Liver (tissue), 9 donors: ENCODE results near the gene SHISA4. TPM values are rescaled to one million over a fixed set of nuclear protein-coding genes. Genes with fewer than 3 reads are reported as not detected.

Experiments used
- DNase-seq: peaks from one replicate; pipeline ENCODE4 v3.0.0-alpha.2; 2017; ENCODE audit warnings: low spot score
- H3K27ac ChIP-seq, 2 donors: one replicate each; pipeline ENCODE4 v1.7.0; 2013; ENCODE audit warnings: inconsistent platforms in 2 of 2, low read length in 2 of 2, control low read depth in 1 of 2, low read depth in 1 of 2, mild to moderate bottlenecking in 1 of 2
- H3K27me3 ChIP-seq, 4 donors: one replicate each; pipeline versions ENCODE4 v1.6.1 to v1.7.0; 2013; ENCODE audit warnings: low read length in 3 of 4, inconsistent platforms in 1 of 4, mild to moderate bottlenecking in 1 of 4, moderate library complexity in 1 of 4; ENCODE audit not compliant: control insufficient read depth in 4 of 4, insufficient read depth in 4 of 4
- H3K36me3 ChIP-seq, 4 donors: one replicate each; pipeline versions ENCODE4 v1.6.1 to v1.7.0; 2013; ENCODE audit warnings: low read length in 3 of 4, mild to moderate bottlenecking in 3 of 4, low read depth in 1 of 4, moderate library complexity in 1 of 4; ENCODE audit not compliant: control insufficient read depth in 4 of 4, insufficient read depth in 3 of 4
- H3K4me1 ChIP-seq, 4 donors: one replicate each; pipeline versions ENCODE4 v1.6.1 to v1.7.0; 2013; ENCODE audit warnings: low read length in 3 of 4, mild to moderate bottlenecking in 3 of 4, moderate library complexity in 1 of 4; ENCODE audit not compliant: control insufficient read depth in 4 of 4, insufficient read depth in 4 of 4
- H3K4me3 ChIP-seq, 3 donors: one replicate each; pipeline versions ENCODE4 v1.6.1 to v1.7.0; 2013; ENCODE audit warnings: low read length in 3 of 3, control low read depth in 1 of 3, low read depth in 1 of 3, mild to moderate bottlenecking in 1 of 3
- H3K9ac ChIP-seq, 2 donors: one replicate each; pipeline ENCODE4 v1.7.0; 2013; ENCODE audit warnings: low read length in 2 of 2, mild to moderate bottlenecking in 2 of 2, moderate library complexity in 2 of 2, control low read depth in 1 of 2, low read depth in 1 of 2
- H3K9me3 ChIP-seq, 4 donors: one replicate each; pipeline versions ENCODE4 v1.6.1 to v1.7.0; 2013; ENCODE audit warnings: low read length in 3 of 4; ENCODE audit not compliant: control insufficient read depth in 4 of 4
- EGR1 ChIP-seq, 2 donors: IDR thresholded peaks; 2 replicates each; pipeline ENCODE4 v1.6.1; 2016 to 2018; ENCODE audit warnings: antibody characterized with exemption in 2 of 2, low read depth in 2 of 2
- FOXA1 ChIP-seq: IDR thresholded peaks from 2 replicates; pipeline ENCODE4 v1.6.1; 2016; ENCODE audit warnings: antibody characterized with exemption
- FOXA2 ChIP-seq: IDR thresholded peaks from 2 replicates; pipeline ENCODE4 v1.6.1; 2016; ENCODE audit warnings: antibody characterized with exemption
- GABPA ChIP-seq, 2 donors: IDR thresholded peaks in 1 of 2; conservative IDR thresholded peaks in 1 of 2; 2 replicates each; pipeline ENCODE4 v1.6.1; 2016; ENCODE audit warnings: antibody characterized with exemption in 2 of 2, mild to moderate bottlenecking in 1 of 2, moderate library complexity in 1 of 2
- HNF4A ChIP-seq, 2 donors: conservative IDR thresholded peaks; 2 replicates each; pipeline ENCODE4 v1.6.1; 2016; ENCODE audit warnings: antibody characterized with exemption in 2 of 2, mild to moderate bottlenecking in 2 of 2
- HNF4G ChIP-seq: IDR thresholded peaks from 2 replicates; pipeline ENCODE4 v1.6.1; 2016; ENCODE audit warnings: antibody characterized with exemption
- NR2F2 ChIP-seq: IDR thresholded peaks from 2 replicates; pipeline ENCODE4 v1.6.1; 2016; ENCODE audit warnings: antibody characterized with exemption
- RAD21 ChIP-seq, 2 donors: IDR thresholded peaks; 2 replicates each; pipeline ENCODE4 v1.6.1; 2016; ENCODE audit warnings: antibody characterized with exemption in 2 of 2, mild to moderate bottlenecking in 2 of 2
- RXRA ChIP-seq, 2 donors: IDR thresholded peaks; 2 replicates each; pipeline ENCODE4 v1.6.1; 2017 to 2018; ENCODE audit warnings: antibody characterized with exemption in 2 of 2, mild to moderate bottlenecking in 1 of 2
- SP1 ChIP-seq: IDR thresholded peaks from 2 replicates; pipeline ENCODE4 v1.6.1; 2018; ENCODE audit warnings: antibody characterized with exemption, mild to moderate bottlenecking
- YY1 ChIP-seq: IDR thresholded peaks from 2 replicates; pipeline ENCODE4 v1.6.1; 2016; ENCODE audit warnings: antibody characterized with exemption, mild to moderate bottlenecking
- WGBS: extraction: QIAGEN DNeasy Blood & Tissue Kit; methylation state at CpG from one replicate; pipeline ENCODE4 v1.1.7; 2013; 5-methylcytosine and 5-hydroxymethylcytosine counted together
- polyA plus RNA-seq, 2 donors: library from polyadenylated mRNA; stranded (reverse) in 1 of 2; unstranded in 1 of 2; fragments of 200-250 nt in 1 of 2; fragments of >200 nt in 1 of 2; fragmentation: Nextera tagmentation in 1 of 2; extraction: Ambion mirVana in 1 of 2; gene quantifications; one replicate each; pipeline versions ENCODE4 v1.2.1 to v1.2.3, GENCODE V29; 2013 to 2015
- total RNA-seq, 2 donors: library from RNA; depleted of rRNA; stranded (reverse); fragments of >200 nt; gene quantifications; one replicate each; pipeline ENCODE4 v1.2.3, GENCODE V29; 2014
- TF ChIP-seq, protein P1 (sequence below): fragments of 150-350 bp; IDR thresholded peaks from 2 replicates; pipeline ENCODE4 v1.5.1; 2017; ENCODE audit warnings: improper control_type of control experiment, low read depth, low read length; ENCODE audit not compliant: missing input control
- TF ChIP-seq, protein P2 (sequence below): IDR thresholded peaks from 2 replicates; pipeline ENCODE4 v1.6.1; 2016; ENCODE audit warnings: antibody characterized with exemption
- TF ChIP-seq, protein P3 (sequence below): IDR thresholded peaks from 2 replicates; pipeline ENCODE4 v1.6.1; 2016; ENCODE audit warnings: antibody characterized with exemption, mild to moderate bottlenecking
- TF ChIP-seq, protein P4 (sequence below): IDR thresholded peaks from 2 replicates; pipeline ENCODE4 v1.6.1; 2016; ENCODE audit warnings: antibody characterized with exemption
- TF ChIP-seq, protein P5 (sequence below): IDR thresholded peaks from 2 replicates; pipeline ENCODE4 v1.6.1; 2016; ENCODE audit warnings: antibody characterized with exemption
- donor health status: healthy.
- donor health status: healthy.
- donor health status: healthy.
- donor health status: healthy.
- donor health status: healthy.

The SHISA4 gene
- total and polyA plus RNA-seq, 4 donors = 0.47 to 4.1 (median 2.1) TPM

DNA sequence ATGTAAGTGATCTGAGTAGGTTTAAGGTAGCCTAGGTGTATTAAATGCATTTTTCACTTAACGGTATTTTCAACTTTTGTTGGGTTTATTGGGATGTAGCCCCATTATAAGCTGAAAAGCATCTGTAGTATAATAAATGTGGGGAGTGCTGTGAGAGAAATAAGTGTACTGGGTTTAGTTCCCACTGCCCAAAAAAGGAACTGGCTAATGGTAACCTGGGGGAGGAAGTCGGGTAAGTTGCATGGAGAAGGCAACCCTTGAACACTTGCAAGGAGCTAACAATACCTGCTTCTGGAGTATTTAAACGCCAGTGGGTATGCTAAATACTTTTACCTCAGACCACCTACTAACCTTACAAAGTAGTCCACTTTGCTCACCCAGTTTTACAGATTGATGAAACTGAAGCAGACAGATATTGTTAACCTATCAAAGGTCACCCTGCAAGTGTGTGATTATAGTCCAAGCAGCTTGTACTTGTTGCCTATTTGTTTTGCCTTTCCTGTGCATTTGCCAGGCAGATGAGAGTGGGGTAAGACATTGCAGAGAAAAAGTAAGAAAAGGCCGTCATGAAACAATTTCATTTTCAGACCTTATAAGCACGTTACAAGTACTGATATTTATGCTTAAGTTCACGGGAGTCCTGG lies 7.6 kb upstream of the SHISA4 start:
- no peaks in the 10 kb centered on the region for H3K27me3 ChIP-seq
- DNase-seq = no peak
- TF ChIP-seq, protein P1, sequence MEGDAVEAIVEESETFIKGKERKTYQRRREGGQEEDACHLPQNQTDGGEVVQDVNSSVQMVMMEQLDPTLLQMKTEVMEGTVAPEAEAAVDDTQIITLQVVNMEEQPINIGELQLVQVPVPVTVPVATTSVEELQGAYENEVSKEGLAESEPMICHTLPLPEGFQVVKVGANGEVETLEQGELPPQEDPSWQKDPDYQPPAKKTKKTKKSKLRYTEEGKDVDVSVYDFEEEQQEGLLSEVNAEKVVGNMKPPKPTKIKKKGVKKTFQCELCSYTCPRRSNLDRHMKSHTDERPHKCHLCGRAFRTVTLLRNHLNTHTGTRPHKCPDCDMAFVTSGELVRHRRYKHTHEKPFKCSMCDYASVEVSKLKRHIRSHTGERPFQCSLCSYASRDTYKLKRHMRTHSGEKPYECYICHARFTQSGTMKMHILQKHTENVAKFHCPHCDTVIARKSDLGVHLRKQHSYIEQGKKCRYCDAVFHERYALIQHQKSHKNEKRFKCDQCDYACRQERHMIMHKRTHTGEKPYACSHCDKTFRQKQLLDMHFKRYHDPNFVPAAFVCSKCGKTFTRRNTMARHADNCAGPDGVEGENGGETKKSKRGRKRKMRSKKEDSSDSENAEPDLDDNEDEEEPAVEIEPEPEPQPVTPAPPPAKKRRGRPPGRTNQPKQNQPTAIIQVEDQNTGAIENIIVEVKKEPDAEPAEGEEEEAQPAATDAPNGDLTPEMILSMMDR = no peak
- TF ChIP-seq, protein P2, sequence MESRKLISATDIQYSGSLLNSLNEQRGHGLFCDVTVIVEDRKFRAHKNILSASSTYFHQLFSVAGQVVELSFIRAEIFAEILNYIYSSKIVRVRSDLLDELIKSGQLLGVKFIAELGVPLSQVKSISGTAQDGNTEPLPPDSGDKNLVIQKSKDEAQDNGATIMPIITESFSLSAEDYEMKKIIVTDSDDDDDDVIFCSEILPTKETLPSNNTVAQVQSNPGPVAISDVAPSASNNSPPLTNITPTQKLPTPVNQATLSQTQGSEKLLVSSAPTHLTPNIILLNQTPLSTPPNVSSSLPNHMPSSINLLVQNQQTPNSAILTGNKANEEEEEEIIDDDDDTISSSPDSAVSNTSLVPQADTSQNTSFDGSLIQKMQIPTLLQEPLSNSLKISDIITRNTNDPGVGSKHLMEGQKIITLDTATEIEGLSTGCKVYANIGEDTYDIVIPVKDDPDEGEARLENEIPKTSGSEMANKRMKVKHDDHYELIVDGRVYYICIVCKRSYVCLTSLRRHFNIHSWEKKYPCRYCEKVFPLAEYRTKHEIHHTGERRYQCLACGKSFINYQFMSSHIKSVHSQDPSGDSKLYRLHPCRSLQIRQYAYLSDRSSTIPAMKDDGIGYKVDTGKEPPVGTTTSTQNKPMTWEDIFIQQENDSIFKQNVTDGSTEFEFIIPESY = no peak
- TF ChIP-seq NR2F2 = no peak
- peak in 1 of 2 donors; percentile 31 for TF ChIP-seq HNF4A (conservative IDR thresholded peaks at IDR 0.05)
- no peak overlapping the region for H3K27ac ChIP-seq
- 65% methylated on average over 6 of the region's 6 CpGs for WGBS
- no peaks in the 10 kb centered on the region for H3K9me3 ChIP-seq
- H3K4me3 ChIP-seq = no peak overlapping the region
- H3K4me1 ChIP-seq = peaks cover 1 to 8% (median 5%) of the 10 kb centered on the region in 4 donors
- H3K36me3 ChIP-seq = peaks cover 0 to 2% (median under 1%) of the 10 kb centered on the region in 4 donors
- no peak overlapping the region for H3K9ac ChIP-seq

DNA sequence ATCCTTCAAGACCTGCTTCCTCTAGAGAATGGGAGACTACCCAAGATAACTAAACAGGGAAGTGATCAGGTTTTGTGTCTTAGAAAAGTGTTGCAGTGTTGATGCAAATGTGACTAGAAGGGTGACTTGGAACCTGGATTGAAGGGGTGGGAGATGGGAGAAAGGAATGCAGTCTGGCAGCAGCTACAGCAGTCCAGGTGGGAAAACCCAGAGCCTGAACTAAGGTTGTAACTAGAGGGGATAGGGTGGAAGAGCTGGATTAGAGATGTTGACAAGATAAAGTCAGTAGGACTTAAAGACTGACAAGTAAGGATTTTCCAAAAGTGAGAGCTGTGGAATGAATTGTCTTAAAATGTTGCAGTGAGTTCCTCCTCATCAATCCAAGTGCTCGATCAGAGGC lies 7.1 kb upstream of the SHISA4 start:
- no peaks in the 10 kb centered on the region for H3K9me3 ChIP-seq
- H3K27me3 ChIP-seq = no peaks in the 10 kb centered on the region
- peaks cover 1 to 8% (median 5%) of the 10 kb centered on the region in 4 donors for H3K4me1 ChIP-seq
- no peak overlapping the region for H3K9ac ChIP-seq
- WGBS = 90% methylated on average over 1 of the region's 1 CpG
- DNase-seq = no peak
- H3K27ac ChIP-seq = no peak overlapping the region
- H3K36me3 ChIP-seq = peaks cover 0 to 1% (median 0%) of the 10 kb centered on the region in 4 donors
- TF ChIP-seq HNF4G (no peak), FOXA2 (no peak), HNF4A (conservative IDR thresholded peaks at IDR 0.05) (no peak), RXRA (IDR thresholded peaks at IDR 0.05) (no peak), FOXA1 (no peak), RAD21 (IDR thresholded peaks at IDR 0.05) (no peak), EGR1 (IDR thresholded peaks at IDR 0.05; ENCODE audit: low read depth in 2 of 2) (no peak), GABPA (IDR thresholded peaks at IDR 0.05 in 1 of 2, conservative IDR thresholded peaks at IDR 0.05 in 1 of 2) (no peak), SP1 (no peak), YY1 (no peak)
- TF ChIP-seq, protein P3, sequence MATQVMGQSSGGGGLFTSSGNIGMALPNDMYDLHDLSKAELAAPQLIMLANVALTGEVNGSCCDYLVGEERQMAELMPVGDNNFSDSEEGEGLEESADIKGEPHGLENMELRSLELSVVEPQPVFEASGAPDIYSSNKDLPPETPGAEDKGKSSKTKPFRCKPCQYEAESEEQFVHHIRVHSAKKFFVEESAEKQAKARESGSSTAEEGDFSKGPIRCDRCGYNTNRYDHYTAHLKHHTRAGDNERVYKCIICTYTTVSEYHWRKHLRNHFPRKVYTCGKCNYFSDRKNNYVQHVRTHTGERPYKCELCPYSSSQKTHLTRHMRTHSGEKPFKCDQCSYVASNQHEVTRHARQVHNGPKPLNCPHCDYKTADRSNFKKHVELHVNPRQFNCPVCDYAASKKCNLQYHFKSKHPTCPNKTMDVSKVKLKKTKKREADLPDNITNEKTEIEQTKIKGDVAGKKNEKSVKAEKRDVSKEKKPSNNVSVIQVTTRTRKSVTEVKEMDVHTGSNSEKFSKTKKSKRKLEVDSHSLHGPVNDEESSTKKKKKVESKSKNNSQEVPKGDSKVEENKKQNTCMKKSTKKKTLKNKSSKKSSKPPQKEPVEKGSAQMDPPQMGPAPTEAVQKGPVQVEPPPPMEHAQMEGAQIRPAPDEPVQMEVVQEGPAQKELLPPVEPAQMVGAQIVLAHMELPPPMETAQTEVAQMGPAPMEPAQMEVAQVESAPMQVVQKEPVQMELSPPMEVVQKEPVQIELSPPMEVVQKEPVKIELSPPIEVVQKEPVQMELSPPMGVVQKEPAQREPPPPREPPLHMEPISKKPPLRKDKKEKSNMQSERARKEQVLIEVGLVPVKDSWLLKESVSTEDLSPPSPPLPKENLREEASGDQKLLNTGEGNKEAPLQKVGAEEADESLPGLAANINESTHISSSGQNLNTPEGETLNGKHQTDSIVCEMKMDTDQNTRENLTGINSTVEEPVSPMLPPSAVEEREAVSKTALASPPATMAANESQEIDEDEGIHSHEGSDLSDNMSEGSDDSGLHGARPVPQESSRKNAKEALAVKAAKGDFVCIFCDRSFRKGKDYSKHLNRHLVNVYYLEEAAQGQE = no peak
- TF ChIP-seq, protein P2 = no peak
- TF ChIP-seq, protein P1 = no peak
- TF ChIP-seq, protein P4, sequence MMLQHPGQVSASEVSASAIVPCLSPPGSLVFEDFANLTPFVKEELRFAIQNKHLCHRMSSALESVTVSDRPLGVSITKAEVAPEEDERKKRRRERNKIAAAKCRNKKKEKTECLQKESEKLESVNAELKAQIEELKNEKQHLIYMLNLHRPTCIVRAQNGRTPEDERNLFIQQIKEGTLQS = no peak
- TF ChIP-seq, protein P5, sequence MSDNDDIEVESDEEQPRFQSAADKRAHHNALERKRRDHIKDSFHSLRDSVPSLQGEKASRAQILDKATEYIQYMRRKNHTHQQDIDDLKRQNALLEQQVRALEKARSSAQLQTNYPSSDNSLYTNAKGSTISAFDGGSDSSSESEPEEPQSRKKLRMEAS = no peak
- H3K4me3 ChIP-seq = no peak overlapping the region
